Measurements from ENCODE around the gene IFNGR1. TPM values are rescaled to one million over a fixed set of nuclear protein-coding genes. Genes with fewer than 3 reads are reported as not detected.

The IFNGR1 gene
- total RNA-seq, 1 experiment from 2014 or later: 18.4 TPM

DNA sequence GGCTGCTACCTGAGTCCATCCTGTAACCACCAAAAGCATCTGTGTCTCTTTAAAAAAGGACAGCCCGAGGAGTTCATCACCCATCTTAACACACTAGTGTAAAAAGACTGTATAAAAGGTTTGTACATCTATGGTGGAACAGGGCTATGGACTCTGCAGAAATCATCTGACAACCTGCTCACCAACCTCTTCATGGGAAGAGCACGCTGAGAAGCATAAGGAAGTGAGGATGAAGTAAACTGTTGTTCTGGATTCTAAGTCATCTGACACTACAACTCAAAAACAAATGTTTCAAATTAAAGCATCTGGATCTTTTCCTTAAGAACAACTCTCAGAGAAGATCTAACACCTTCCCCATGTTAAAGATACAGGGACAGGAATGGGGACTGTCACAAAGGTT lies 5.4 kb downstream of the IFNGR1 start:
- no peaks in the 10 kb centered on the region for H3K36me3 ChIP-seq (ENCODE audit: insufficient read depth, low read length, poor library complexity, severe bottlenecking)
- BruUV-seq (replicated peaks): no TSS peak
- TF ChIP-seq EZH2 (IDR thresholded peaks at IDR 0.05; ENCODE audit: borderline replicate concordance, low read depth, low read length, poor library complexity, severe bottlenecking): no peak
- no peak for TF ChIP-seq CTCF (conservative IDR thresholded peaks at IDR 0.05; ENCODE audit: low read depth, low read length)

GRCh38 chr6:137213331-137213740 lies 5.8 kb downstream of the IFNGR1 start:
- BruUV-seq (replicated peaks): no TSS peak
- ChIA-PET CTCF (no interaction called here), POLR2A (ENCODE audit: low non-redundant PET) (no interaction called here)
- no peaks in the 10 kb centered on the region for H3K9me3 ChIP-seq (ENCODE audit: low read depth, low read length, poor library complexity, severe bottlenecking)
- no peaks in the 10 kb centered on the region for H3K27me3 ChIP-seq (replicated peaks; ENCODE audit: insufficient read depth, low read depth, low read length, poor library complexity)
- intact Hi-C loops (cut with micrococcal nuclease; ENCODE audit: unreplicated experiment): no loop called here
- DNase-seq (ENCODE audit: low spot score): no peak
- peaks cover 4% of the 10 kb centered on the region for H3K4me1 ChIP-seq (ENCODE audit: insufficient read depth, low read length, poor library complexity, severe bottlenecking)
- H3K27ac ChIP-seq (ENCODE audit: low read depth, low read length, poor library complexity, severe bottlenecking): no peak overlapping the region
- TF ChIP-seq CTCF (conservative IDR thresholded peaks at IDR 0.05; ENCODE audit: low read depth, low read length) (no peak), EZH2 (IDR thresholded peaks at IDR 0.05; ENCODE audit: borderline replicate concordance, low read depth, low read length, poor library complexity, severe bottlenecking) (no peak)
- H3K36me3 ChIP-seq (ENCODE audit: insufficient read depth, low read length, poor library complexity, severe bottlenecking): no peaks in the 10 kb centered on the region
- no peak overlapping the region for H3K4me3 ChIP-seq (ENCODE audit: low read depth, low read length, poor library complexity, severe bottlenecking)

More for the DNA sequence above, 5.4 kb downstream of the IFNGR1 start:
- no peak overlapping the region for H3K4me3 ChIP-seq (ENCODE audit: low read depth, low read length, poor library complexity, severe bottlenecking)
- intact Hi-C loops (cut with micrococcal nuclease; ENCODE audit: unreplicated experiment): no loop called here
- no peak for DNase-seq (ENCODE audit: low spot score)
- H3K9me3 ChIP-seq (ENCODE audit: low read depth, low read length, poor library complexity, severe bottlenecking): no peaks in the 10 kb centered on the region
- POLR2A ChIA-PET (ENCODE audit: low non-redundant PET): no interaction called here
- H3K27me3 ChIP-seq (replicated peaks; ENCODE audit: insufficient read depth, low read depth, low read length, poor library complexity): no peaks in the 10 kb centered on the region
- peaks cover 4% of the 10 kb centered on the region for H3K4me1 ChIP-seq (ENCODE audit: insufficient read depth, low read length, poor library complexity, severe bottlenecking)
- CTCF ChIA-PET: no interaction called here
- H3K27ac ChIP-seq (ENCODE audit: low read depth, low read length, poor library complexity, severe bottlenecking): no peak overlapping the region

DNA sequence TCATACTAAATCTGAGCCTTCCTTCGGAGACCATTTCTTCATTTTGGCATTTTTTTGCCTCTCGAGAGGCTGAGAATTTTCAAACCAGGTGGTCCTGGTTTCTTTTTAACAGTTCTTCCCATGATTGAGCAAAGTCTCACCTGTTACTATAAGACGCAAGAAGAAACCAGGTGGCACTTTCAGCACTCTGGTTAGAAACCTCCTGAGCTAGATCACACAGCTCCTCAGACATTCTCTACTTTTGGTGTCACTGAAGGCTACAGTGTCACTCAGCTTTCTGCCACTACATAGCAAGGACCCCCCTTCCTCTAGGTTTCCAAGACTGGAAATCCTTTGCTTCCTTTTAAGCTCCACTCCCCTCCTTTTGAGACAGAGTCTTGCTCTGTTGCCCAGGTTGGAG lies 7.3 kb downstream of the IFNGR1 start:
- CTCF ChIA-PET: no interaction called here

More for the DNA sequence above, 7.3 kb downstream of the IFNGR1 start:
- TF ChIP-seq CTCF (conservative IDR thresholded peaks at IDR 0.05; ENCODE audit: low read depth, low read length) (no peak), EZH2 (IDR thresholded peaks at IDR 0.05; ENCODE audit: borderline replicate concordance, low read depth, low read length, poor library complexity, severe bottlenecking) (no peak)
- Histone ChIP-seq H3K27me3 (replicated peaks; ENCODE audit: insufficient read depth, low read depth, low read length, poor library complexity) (no peaks in the 10 kb centered on the region), H3K36me3 (ENCODE audit: insufficient read depth, low read length, poor library complexity, severe bottlenecking) (no peaks in the 10 kb centered on the region), H3K9me3 (ENCODE audit: low read depth, low read length, poor library complexity, severe bottlenecking) (no peaks in the 10 kb centered on the region), H3K4me3 (ENCODE audit: low read depth, low read length, poor library complexity, severe bottlenecking) (no peak overlapping the region), H3K4me1 (ENCODE audit: insufficient read depth, low read length, poor library complexity, severe bottlenecking) (no peaks in the 10 kb centered on the region), H3K27ac (ENCODE audit: low read depth, low read length, poor library complexity, severe bottlenecking) (no peak overlapping the region)
- intact Hi-C loops (cut with micrococcal nuclease; ENCODE audit: unreplicated experiment): no loop called here
- DNase-seq (ENCODE audit: low spot score): no peak
- POLR2A ChIA-PET (ENCODE audit: low non-redundant PET): no interaction called here
- no TSS peak for BruUV-seq (replicated peaks)
